Effector memory CD8-positive, alpha-beta T cell (primary cell): ENCODE data around the gene GAPDHS.

Experiments
- ATAC-seq: fragments of 150-1000 bp; cut with Tn5 transposase; replicated peaks from 2 replicates; pipeline ENCODE4 v1.10.0; 2021; ENCODE audit warnings: mild to moderate bottlenecking, moderate library complexity
- DNase-seq, 3 experiments: peaks; one replicate each; pipeline ENCODE4 v3.0.0; 2021
- H3K27ac Mint-ChIP-seq, 2 donors: one replicate each; pipeline ENCODE4 v1.8.0; 2022; ENCODE audit warnings: mild to moderate bottlenecking in 2 of 2, mixed read lengths in 2 of 2, moderate library complexity in 2 of 2
- H3K27me3 Mint-ChIP-seq, 2 donors: one replicate each; pipeline ENCODE4 v1.8.0; 2022; ENCODE audit warnings: mixed read lengths in 2 of 2
- H3K36me3 Mint-ChIP-seq: one replicate; pipeline ENCODE4 v1.8.0; 2022; ENCODE audit warnings: mild to moderate bottlenecking, moderate library complexity, mixed read lengths; ENCODE audit not compliant: insufficient read depth
- H3K4me1 Mint-ChIP-seq, 2 donors: one replicate each; pipeline ENCODE4 v1.8.0; 2022; ENCODE audit warnings: low read depth in 2 of 2, mixed read lengths in 2 of 2
- H3K4me3 Mint-ChIP-seq, 2 donors: one replicate each; pipeline ENCODE4 v1.8.0; 2022; ENCODE audit warnings: mild to moderate bottlenecking in 2 of 2, mixed read lengths in 2 of 2, moderate library complexity in 2 of 2
- H3K9me3 Mint-ChIP-seq, 2 donors: one replicate each; pipeline ENCODE4 v1.8.0; 2022; ENCODE audit warnings: mixed read lengths in 2 of 2

Gene GAPDHS

DNA sequence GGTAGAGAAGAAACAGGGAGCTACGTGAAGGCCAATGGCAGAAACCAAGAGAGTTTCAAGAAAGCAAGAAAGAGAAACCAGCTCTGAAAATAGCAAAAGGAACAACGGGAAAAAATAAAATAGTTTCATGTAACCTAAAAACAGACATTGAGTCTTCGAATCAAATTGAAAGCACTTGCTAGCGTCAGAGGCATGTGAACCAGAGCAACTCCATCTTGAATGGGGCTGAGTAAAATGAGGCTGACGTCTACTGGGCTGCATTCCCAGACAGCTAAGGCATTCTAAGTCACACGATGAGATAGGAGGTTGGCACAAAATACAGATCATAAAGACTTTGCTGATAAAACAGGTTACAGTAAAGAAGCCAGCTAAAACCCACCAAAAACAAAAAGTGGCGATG is 45.5 kb downstream of the GAPDHS start:
- no peak for ATAC-seq
- no peaks in the 10 kb centered on the region for H3K4me1 Mint-ChIP-seq
- H3K4me3 Mint-ChIP-seq: no peak overlapping the region
- H3K27me3 Mint-ChIP-seq: peaks cover 22 to 56% of the 10 kb centered on the region in 2 donors
- peaks cover 3% of the 10 kb centered on the region for H3K36me3 Mint-ChIP-seq
- peaks cover 12 to 17% of the 10 kb centered on the region in 2 donors for H3K9me3 Mint-ChIP-seq
- DNase-seq: no peak
- H3K27ac Mint-ChIP-seq: no peak overlapping the region

DNA sequence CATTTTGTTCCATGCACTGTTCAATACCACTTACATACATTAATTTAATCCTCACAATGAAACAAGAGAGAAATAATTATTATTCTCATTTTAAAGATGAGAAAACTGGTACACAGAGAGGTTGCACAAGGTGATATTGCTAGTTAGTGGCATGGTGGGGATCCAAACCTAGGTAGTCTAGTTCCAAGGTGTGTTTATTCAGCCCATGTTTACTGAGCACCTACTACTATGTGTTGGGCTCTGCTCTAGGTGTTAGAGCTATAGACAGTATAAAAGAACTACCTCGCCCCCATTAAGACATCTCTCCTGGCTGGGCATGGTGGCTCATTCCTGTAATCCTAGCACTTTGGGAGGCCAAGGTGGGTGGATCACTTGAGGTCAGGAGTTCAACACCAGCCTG is 49.5 kb downstream of the GAPDHS start:
- peaks cover 3% of the 10 kb centered on the region for H3K36me3 Mint-ChIP-seq
- H3K9me3 Mint-ChIP-seq: no peaks in the 10 kb centered on the region
- DNase-seq: no peak
- H3K4me3 Mint-ChIP-seq: no peak overlapping the region
- no peak overlapping the region for H3K27ac Mint-ChIP-seq
- no peak for ATAC-seq
- H3K4me1 Mint-ChIP-seq: no peaks in the 10 kb centered on the region
- H3K27me3 Mint-ChIP-seq: peaks cover 28 to 65% of the 10 kb centered on the region in 2 donors

DNA sequence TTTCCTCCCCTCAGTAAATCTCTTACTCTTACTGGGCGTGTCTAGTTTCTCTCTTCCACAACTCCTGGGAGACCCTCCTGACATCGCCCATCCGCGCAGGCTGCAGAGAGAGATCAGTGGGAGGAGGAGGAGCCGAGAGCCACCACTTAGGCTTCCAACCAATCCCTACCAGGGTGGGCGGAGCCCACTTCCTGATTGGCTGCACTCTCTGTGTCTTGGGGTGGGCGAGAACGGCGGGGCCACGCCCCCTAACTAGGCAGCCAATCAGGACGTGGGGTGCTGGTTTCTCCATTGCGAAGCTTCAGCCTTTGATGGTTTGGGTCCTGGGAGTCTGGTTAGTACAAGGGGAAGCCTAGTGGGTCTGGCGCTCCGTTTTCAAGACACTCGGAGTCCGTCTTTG is 52.6 kb downstream of the GAPDHS start, which contains the start of gene PMIS2:
PMIS2 (plus strand) TSS at position 326 of the 400 bp plus-strand sequence. CDS start 87 bp downstream, outside the sequence.
- no peak for DNase-seq
- no peak for ATAC-seq
- peaks cover 3% of the 10 kb centered on the region for H3K36me3 Mint-ChIP-seq

DNA sequence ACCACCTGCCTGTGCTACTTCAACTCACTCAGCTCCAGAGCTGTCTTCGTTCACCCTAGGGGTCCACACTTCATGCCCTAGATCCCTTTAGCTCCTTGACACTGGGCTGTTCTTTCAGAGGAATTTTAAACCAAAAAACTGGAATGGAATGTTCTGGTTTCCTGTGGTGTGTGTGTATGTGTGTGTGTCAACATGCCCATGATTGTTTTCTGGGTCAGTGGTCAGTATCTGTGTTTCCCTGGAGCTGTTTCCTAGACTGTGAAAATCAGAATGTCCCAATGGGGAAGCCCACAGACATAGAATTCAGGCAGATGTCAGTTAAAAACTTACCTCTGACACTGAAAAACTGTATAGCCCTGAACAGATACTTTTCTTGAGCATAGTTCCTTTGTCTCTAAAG is 54.1 kb downstream of the GAPDHS start:
- H3K27ac Mint-ChIP-seq: no peak overlapping the region
- H3K36me3 Mint-ChIP-seq: peaks cover 5% of the 10 kb centered on the region
- no peaks in the 10 kb centered on the region for H3K9me3 Mint-ChIP-seq
- H3K4me3 Mint-ChIP-seq: no peak overlapping the region
- H3K27me3 Mint-ChIP-seq: peaks cover 22 to 59% of the 10 kb centered on the region in 2 donors
- no peaks in the 10 kb centered on the region for H3K4me1 Mint-ChIP-seq
- ATAC-seq: no peak
- no peak for DNase-seq

More for the DNA sequence above, 52.6 kb downstream of the GAPDHS start, which contains the start of gene PMIS2:
- Mint-ChIP-seq H3K9me3 (no peaks in the 10 kb centered on the region), H3K4me3 (no peak within 1 kb of the TSS), H3K27ac (peak within 1 kb of the TSS in 1 of 2 donors; percentile 5), H3K4me1 (no peaks in the 10 kb centered on the region), H3K27me3 (peaks cover 22 to 59% of the 10 kb centered on the region in 2 donors)

DNA sequence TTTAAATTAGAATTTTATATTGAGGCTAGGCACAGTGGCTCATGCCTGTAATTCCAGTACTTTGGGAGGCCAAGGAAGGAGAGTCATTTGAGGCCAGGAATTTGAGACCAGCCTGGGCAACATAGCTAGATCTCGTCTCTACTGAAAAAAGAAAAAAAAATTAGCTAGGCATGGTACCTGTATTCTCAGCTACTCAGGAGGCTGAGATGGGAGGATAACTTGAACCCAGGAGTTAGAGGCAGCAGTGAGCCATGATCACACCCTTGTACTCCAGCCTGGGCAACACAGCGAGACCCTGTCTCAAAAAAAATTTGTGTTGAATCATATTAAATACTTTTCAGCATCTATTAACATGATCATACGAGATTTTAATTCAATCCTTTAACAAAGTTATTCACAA is 57.6 kb downstream of the GAPDHS start:
- Mint-ChIP-seq H3K4me1 (no peaks in the 10 kb centered on the region), H3K9me3 (no peaks in the 10 kb centered on the region), H3K4me3 (no peak overlapping the region), H3K27me3 (peaks cover 14 to 33% of the 10 kb centered on the region in 2 donors), H3K36me3 (peaks cover 9% of the 10 kb centered on the region), H3K27ac (no peak overlapping the region)
- no peak for DNase-seq
- no peak for ATAC-seq

DNA sequence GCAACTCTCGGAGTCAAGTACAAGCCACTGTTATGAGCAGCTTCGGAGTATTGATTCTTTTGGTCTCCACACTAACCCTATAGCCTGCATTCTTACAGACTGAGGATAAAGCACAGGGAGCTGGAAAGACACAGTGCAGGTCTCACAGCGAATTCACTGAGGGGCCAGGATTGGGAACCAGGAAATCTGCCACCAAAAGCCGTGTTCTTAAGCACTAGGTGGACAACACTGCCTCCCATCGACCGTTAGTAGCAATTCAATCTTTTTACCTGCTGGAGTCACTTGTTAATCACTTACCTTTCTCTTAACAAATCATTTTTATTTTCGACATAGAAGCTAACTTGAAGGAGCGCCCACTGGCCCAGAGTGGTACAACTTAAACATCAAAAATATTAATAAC is 59.0 kb downstream of the GAPDHS start:
- DNase-seq (no peak), ATAC-seq (no peak)
- Mint-ChIP-seq H3K4me1 (peaks cover 0 to 4% of the 10 kb centered on the region in 2 donors), H3K27me3 (peaks cover 8 to 19% of the 10 kb centered on the region in 2 donors), H3K4me3 (no peak overlapping the region), H3K27ac (no peak overlapping the region), H3K9me3 (no peaks in the 10 kb centered on the region), H3K36me3 (peaks cover 6% of the 10 kb centered on the region)
